ENCODE data around the gene ZNF469. TPM values are rescaled to one million over a fixed set of nuclear protein-coding genes. Genes with fewer than 3 reads are reported as not detected.

Gene ZNF469
- total RNA-seq, 1 donor from 2014 or later: 4.2 TPM

GRCh38 chr16:88389621-88390160 is 6.9 kb downstream of the ZNF469 start:
- Mint-ChIP-seq H3K9me3 (no peaks in the 10 kb centered on the region), H3K36me3 (ENCODE audit: low read depth) (no peaks in the 10 kb centered on the region), H3K4me1 (peaks cover 2% of the 10 kb centered on the region), H3K27me3 (peaks cover 39% of the 10 kb centered on the region), H3K4me3 (no peak overlapping the region), H3K27ac (no peak overlapping the region)
- ChIA-PET CTCF (no interaction called here), POLR2A (no interaction called here)
- intact Hi-C loops (cut with micrococcal nuclease): no loop called here
- no peak for ATAC-seq (ENCODE audit: low read depth)
- no peak for DNase-seq
- no peak for TF ChIP-seq CTCF (IDR thresholded peaks at IDR 0.05)

GRCh38 chr16:88390265-88390664 is 7.5 kb downstream of the ZNF469 start:
- intact Hi-C loops (cut with micrococcal nuclease): no loop called here
- POLR2A ChIA-PET: no interaction called here
- CTCF ChIA-PET: no interaction called here
- Mint-ChIP-seq H3K27ac (no peak overlapping the region), H3K4me3 (no peak overlapping the region), H3K4me1 (no peaks in the 10 kb centered on the region), H3K27me3 (peaks cover 33% of the 10 kb centered on the region), H3K36me3 (ENCODE audit: low read depth) (no peaks in the 10 kb centered on the region), H3K9me3 (no peaks in the 10 kb centered on the region)
- DNase-seq (no peak), ATAC-seq (ENCODE audit: low read depth) (no peak)
- TF ChIP-seq CTCF (IDR thresholded peaks at IDR 0.05): no peak

- Mint-ChIP-seq H3K4me1 (no peaks in the 10 kb centered on the region), H3K4me3 (no peak overlapping the region), H3K36me3 (ENCODE audit: low read depth) (no peaks in the 10 kb centered on the region), H3K9me3 (no peaks in the 10 kb centered on the region), H3K27me3 (peaks cover 32% of the 10 kb centered on the region), H3K27ac (no peak overlapping the region)
- no peak for DNase-seq
- ChIA-PET POLR2A (no interaction called here), CTCF (no interaction called here)
- ATAC-seq (ENCODE audit: low read depth): no peak
- no peak for TF ChIP-seq CTCF (IDR thresholded peaks at IDR 0.05)
- intact Hi-C loops (cut with micrococcal nuclease): no loop called here
Observed at GRCh38 chr16:88390735-88391134, 8.0 kb downstream of the ZNF469 start.

- no peaks in the 10 kb centered on the region for H3K4me1 Mint-ChIP-seq
- H3K27me3 Mint-ChIP-seq: peaks cover 28% of the 10 kb centered on the region
- TF ChIP-seq CTCF (IDR thresholded peaks at IDR 0.05): no peak
- no peak overlapping the region for H3K27ac Mint-ChIP-seq
- no peak for ATAC-seq (ENCODE audit: low read depth)
- no peaks in the 10 kb centered on the region for H3K9me3 Mint-ChIP-seq
- ChIA-PET CTCF (no interaction called here), POLR2A (no interaction called here)
- DNase-seq: no peak
- no peaks in the 10 kb centered on the region for H3K36me3 Mint-ChIP-seq (ENCODE audit: low read depth)
- intact Hi-C loops (cut with micrococcal nuclease): no loop called here
- H3K4me3 Mint-ChIP-seq: no peak overlapping the region
Observed at GRCh38 chr16:88391144-88391850, 8.5 kb downstream of the ZNF469 start.

GRCh38 chr16:88392111-88392510 is 9.4 kb downstream of the ZNF469 start:
- Mint-ChIP-seq H3K36me3 (ENCODE audit: low read depth) (no peaks in the 10 kb centered on the region), H3K9me3 (no peaks in the 10 kb centered on the region), H3K27me3 (peaks cover 22% of the 10 kb centered on the region), H3K4me3 (no peak overlapping the region), H3K27ac (no peak overlapping the region), H3K4me1 (no peaks in the 10 kb centered on the region)
- DNase-seq (no peak), ATAC-seq (ENCODE audit: low read depth) (no peak)
- no peak for TF ChIP-seq CTCF (IDR thresholded peaks at IDR 0.05)
- intact Hi-C loops (cut with micrococcal nuclease): no loop called here
- CTCF ChIA-PET: no interaction called here
- POLR2A ChIA-PET: no interaction called here

Measured in activated B cell treated with CpG ODN at 0.5 μM for 24 hours (primary cell).